HG03097 (cell line): Measurements from ENCODE around the gene TAX1BP3.

Experiments used
- ATAC-seq: cut with Tn5 transposase; IDR thresholded peaks from one replicate; pipeline ENCODE4 v1.9.1; 2021; ENCODE audit not compliant: unreplicated experiment, low FRiP score

The TAX1BP3 gene

GRCh38 chr17:3659541-3660111 lies 8.8 kb downstream of the TAX1BP3 start:
- ATAC-seq, result no peak

GRCh38 chr17:3658784-3659449 lies 9.5 kb downstream of the TAX1BP3 start:
- ATAC-seq, result no peak

GRCh38 chr17:3657874-3658783 lies 10.2 kb downstream of the TAX1BP3 start:
- ATAC-seq, result no peak

- no peak for ATAC-seq
These were observed 10.8 kb downstream of the TAX1BP3 start for GRCh38 chr17:3657588-3657869.

- ATAC-seq, result no peak
These were observed 11.4 kb downstream of the TAX1BP3 start for GRCh38 chr17:3656755-3657587.

- no peak for ATAC-seq
These were observed 12.0 kb downstream of the TAX1BP3 start for GRCh38 chr17:3656353-3656752.

GRCh38 chr17:3655766-3656165 lies 12.6 kb downstream of the TAX1BP3 start:
- ATAC-seq, result no peak

DNA sequence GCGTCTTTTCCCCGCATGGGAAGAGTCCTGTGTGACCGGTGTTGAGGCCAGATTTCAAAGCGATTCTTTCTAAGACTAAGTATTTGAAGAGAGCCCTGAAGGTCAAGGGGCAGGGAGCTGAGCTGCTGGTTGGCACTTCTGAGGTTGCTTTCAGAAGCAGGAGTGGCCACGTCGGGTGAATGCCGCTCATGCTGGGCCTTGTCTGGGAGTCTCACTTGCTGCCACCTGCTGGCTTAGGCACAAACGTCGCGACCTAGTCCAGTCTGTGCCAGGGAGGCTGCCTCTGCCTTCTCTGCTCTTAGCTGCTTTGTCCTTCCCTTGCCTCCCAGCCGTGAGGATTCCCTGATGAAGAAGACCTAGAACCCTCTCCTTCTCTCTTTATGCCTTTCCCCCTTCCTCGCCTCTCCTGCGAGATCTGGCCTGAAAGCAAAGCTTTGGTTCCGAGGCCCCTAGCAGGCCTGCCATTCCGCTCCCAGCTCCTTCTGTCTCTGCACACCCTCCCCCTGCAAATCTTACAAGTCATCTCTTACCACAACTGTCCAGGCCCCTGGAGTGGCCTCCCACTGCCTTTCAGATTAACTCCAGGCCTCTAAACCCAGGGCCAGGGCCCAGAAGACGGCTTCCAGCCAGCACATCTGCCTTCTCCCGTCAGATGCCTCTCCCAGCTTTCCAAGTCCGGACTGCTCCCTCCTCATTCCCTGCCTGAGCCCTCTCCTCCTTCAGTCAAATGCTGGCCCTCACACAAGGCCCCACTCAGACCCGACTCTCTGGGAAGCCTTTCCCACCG lies 20.4 kb downstream of the TAX1BP3 start:
- no peak for ATAC-seq

- no peak for ATAC-seq
These were observed 21.1 kb downstream of the TAX1BP3 start for GRCh38 chr17:3647251-3647650.

- ATAC-seq, result no peak
These were observed 23.1 kb downstream of the TAX1BP3 start for GRCh38 chr17:3645310-3645709.

GRCh38 chr17:3643889-3644349 lies 24.5 kb downstream of the TAX1BP3 start:
- ATAC-seq, result no peak

DNA sequence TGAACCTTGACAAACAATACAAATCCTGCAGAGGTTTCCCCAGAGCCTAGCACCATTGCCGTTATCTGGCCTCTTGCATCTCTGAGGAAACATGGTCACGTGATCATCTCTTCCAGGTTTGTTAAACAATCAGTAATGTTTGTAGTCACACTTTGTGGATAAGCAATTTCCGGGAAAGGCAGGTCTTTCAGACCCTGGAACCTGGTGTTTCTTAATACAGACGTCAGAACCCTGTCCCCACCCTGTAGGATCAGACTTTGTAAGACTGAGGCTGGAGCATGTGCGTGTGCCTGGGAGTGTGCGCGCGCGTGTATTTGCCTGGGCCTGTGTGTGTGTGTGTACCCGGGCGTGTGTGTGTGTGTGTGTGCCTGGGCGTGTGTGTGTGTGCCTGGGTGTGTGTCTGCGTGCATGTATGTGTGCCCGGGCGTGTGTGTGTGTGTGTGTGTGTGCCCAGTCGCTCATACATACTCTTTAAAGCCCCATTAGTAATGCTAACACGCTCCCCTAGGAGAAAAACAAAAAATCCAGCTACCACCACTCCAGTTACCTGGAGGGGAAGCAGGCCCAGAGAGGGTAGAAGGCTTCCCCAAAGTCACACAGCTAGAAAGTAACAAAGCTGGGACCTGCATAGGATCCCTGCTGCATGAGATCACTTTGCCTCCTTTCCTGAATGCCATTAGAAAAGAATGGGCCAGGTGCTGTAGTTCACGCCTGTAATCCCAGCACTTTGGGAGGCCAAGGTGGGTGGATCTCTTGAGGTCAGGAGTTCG lies 26.5 kb downstream of the TAX1BP3 start:
- ATAC-seq, result no peak

GRCh38 chr17:3641014-3641413 lies 27.4 kb downstream of the TAX1BP3 start:
- ATAC-seq, result no peak

GRCh38 chr17:3639981-3640596 lies 28.3 kb downstream of the TAX1BP3 start:
- no peak for ATAC-seq

DNA sequence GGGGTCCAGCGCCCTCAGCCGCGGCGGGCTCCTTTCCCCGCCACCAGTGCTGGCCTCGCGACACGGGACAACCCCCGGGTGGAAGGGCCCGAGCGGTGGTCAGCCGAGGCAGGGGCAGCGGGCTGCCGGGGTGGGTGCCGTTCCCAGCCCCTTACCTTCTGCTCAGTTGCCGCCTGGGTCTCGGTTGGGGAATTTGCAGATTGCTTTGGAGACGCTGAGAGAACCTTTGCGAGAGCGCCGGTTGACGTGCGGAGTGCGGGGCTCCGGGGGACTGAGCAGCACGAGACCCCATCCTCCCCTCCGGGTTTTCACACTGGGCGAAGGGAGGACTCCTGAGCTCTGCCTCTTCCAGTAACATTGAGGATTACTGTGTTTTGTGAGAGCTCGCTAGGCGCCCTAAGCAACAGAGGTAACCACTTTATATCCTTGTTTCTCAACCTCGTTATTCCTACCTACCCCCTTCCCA lies 31.4 kb downstream of the TAX1BP3 start:
- peak; percentile 10 for ATAC-seq

DNA sequence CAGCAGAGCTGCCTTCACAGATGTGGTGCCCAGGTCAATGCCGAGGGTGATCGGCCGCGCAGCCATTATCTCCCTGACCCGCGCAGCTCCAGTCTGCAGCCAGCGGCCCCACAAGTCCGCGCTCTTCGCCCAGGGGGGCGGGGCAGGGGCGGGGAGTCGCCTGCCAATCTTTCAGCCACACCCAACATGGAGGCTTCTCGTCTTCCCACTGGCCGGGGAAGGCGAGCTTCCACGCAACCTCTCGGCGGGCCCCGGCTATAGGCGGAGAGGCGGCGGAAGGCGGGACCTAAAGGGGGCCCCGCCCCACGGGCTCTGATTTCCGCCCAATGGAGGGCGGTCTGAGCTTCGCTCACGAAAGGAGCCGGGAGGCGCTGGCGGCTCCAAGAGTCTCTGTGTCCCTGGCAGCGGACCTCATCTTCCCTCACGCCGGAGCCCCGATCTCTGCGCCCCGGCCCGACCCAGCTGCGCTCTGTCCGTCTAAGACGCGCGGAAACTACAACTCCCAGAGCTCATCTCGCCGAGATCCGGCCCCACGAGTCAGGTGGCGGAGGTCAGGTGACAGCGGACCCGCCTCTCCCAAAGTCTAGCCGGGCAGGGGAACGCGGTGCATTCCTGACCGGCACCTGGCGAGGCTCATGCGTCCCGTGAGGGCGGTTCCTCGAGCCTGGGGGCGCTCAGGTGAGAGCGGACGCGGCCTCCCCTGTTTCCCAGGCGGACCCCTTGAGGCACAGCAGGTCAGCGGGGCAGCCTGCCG lies 32.0 kb downstream of the TAX1BP3 start, which contains the start of the genes CTNS and SHPK:
Gene CTNS, plus strand, starts transcription at position 607 of the 754 bp plus-strand sequence. CDS start 3,447 bp downstream, outside the sequence.
Gene SHPK, minus strand, starts transcription at position 97 of the 754 bp plus-strand sequence. Its CDS starts 31 bp downstream, at position 66.
- ATAC-seq, result peak; percentile 93

DNA sequence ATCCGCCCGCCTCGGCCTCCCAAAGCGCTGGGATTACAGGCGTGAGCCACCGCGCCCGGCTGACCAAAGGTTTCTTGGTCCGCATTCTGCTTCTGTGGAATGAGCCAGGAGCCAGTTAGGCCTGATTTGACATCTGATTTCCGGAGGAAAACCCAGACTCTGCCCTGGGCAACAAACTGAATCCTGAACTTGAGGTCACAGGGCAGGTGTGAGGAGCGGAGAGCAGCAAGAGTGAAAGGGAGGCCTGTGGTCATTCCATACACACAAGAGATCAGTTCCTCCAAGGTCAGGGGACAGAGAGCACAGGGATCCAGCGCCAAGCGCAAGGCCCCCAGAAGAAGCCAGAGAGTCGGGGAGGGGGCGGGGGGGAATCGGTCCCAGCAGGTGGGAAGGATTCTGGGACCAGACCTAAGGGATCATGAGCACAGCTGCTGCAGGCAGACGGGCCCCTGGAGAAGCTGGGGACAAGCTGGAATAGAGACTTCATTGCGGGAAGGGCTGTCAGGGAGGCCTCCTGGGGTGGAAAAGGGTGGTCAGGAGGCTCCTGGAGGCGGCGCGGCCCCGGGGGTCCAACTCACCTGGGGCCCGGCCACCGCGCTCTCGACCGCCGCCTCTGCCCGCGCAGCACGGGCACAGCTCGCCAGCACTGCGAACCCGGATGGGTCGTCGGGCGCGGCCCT lies 32.8 kb downstream of the TAX1BP3 start:
- ATAC-seq, result no peak
